ENCODE measurements around the gene PPARA. TPM values are rescaled to one million over a fixed set of nuclear protein-coding genes. Genes with fewer than 3 reads are reported as not detected.

The PPARA gene
- total and polyA plus RNA-seq, 2 donors (not counting 3 experiments of a cell fraction or from before 2014, with no cell fraction given), result 3.1 to 10.7 TPM

- Histone ChIP-seq H4K20me1 (replicated peaks; ENCODE audit: control insufficient read depth, extremely low read depth, insufficient read depth, low read length) (no peaks in the 10 kb centered on the region), H3K27me3 (ENCODE audit: control insufficient read depth in 2 of 2, insufficient read depth in 2 of 2, low read length in 2 of 2) (no peaks in the 10 kb centered on the region), H3K27ac (ENCODE audit: insufficient read depth, low read depth, low read length) (no peak overlapping the region), H3K4me1 (ENCODE audit: control insufficient read depth, extremely low read depth, insufficient read depth, low read length) (no peaks in the 10 kb centered on the region), H3K36me3 (ENCODE audit: control insufficient read depth in 2 of 2, extremely low read depth in 1 of 2, insufficient read depth in 2 of 2, low read length in 2 of 2) (no peaks in the 10 kb centered on the region), H3K4me2 (ENCODE audit: insufficient read depth, low read length) (no peak overlapping the region), H3K4me3 (replicated peaks in 1 of 3; ENCODE audit: insufficient read depth in 1 of 3, low read depth in 1 of 3, low read length in 3 of 3) (no peak overlapping the region), H3K9me1 (replicated peaks; ENCODE audit: control insufficient read depth, extremely low read depth, insufficient read depth, low read length) (no peaks in the 10 kb centered on the region), H3K9me3 (replicated peaks; ENCODE audit: control insufficient read depth, insufficient read depth, low read length) (no peaks in the 10 kb centered on the region), H3K9ac (replicated peaks; ENCODE audit: extremely low read depth, insufficient read depth, low read length) (no peak overlapping the region), H3K79me2 (ENCODE audit: control insufficient read depth, insufficient read depth, low read length) (no peaks in the 10 kb centered on the region), H2AFZ (ENCODE audit: low read depth, low read length) (no peak overlapping the region)
- dilution Hi-C loops (cut with MboI; ENCODE audit: extremely low pct_ligation_motif_present, low sequenced_read_pairs) (no loop called here), intact Hi-C loops (cut with micrococcal nuclease) (no loop called here)
- no peak for DNase-seq (ENCODE audit: low read depth, low spot score)
- TF ChIP-seq EZH2 (IDR thresholded peaks at IDR 0.05; ENCODE audit: borderline replicate concordance, low read depth, low read length, severe bottlenecking) (no peak), CTCF (IDR thresholded peaks at IDR 0.05; ENCODE audit: extremely low read depth in 1 of 2, insufficient read depth in 1 of 2, low read depth in 1 of 2, low read length in 2 of 2) (no peak), POLR2A (IDR thresholded peaks at IDR 0.05; ENCODE audit: low read depth, low read length) (no peak), GATA2 (IDR thresholded peaks at IDR 0.05; ENCODE audit: insufficient read depth, insufficient read length, low read depth, low read length) (no peak), POLR2AphosphoS5 (IDR thresholded peaks at IDR 0.05; ENCODE audit: insufficient read depth, low read depth, low read length) (no peak), JUN (IDR thresholded peaks at IDR 0.05; ENCODE audit: borderline replicate concordance, insufficient read depth, insufficient read length, low read depth) (no peak), FOS (IDR thresholded peaks at IDR 0.05; ENCODE audit: borderline replicate concordance, insufficient read depth, low read length) (no peak)
- TF ChIP-seq, protein P1, sequence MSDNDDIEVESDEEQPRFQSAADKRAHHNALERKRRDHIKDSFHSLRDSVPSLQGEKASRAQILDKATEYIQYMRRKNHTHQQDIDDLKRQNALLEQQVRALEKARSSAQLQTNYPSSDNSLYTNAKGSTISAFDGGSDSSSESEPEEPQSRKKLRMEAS (IDR thresholded peaks at IDR 0.05; ENCODE audit: insufficient read depth, insufficient read length), result no peak
- no TSS peak for BruUV-seq (replicated peaks)
- no peak for FAIRE-seq
- POLR2A ChIA-PET, result no interaction called here
- CTCF ChIA-PET, result interaction anchor here (0.7 to 1.3 kb wide), 2 partner anchors 119 to 129 kb away, joined by 3 read pairs; no protein-coding TSS in a partner anchor
Observed at GRCh38 chr22:46125311-46125710, 25.0 kb upstream of the PPARA start.
